ENCODE data around the gene CREB3L4.

Gene CREB3L4

DNA sequence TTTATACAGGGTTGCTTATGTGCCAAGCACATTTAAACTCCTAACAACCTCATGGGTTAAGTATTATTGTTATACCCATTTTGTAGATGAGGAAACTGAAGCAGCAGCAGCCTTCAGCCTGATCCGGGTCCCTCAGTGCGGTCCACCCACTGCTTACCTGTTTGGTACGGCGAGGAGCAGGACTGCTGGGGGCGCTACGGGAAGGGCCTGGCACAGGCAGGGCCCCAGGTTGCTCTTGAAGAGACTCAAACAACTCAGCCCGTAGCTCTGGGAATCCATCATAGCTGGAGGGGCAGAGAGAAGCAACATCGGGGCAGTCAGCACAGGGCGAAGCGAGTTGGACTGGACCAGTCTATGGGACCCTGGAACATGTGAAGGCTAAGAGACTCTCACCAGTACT is 30.4 kb upstream of the CREB3L4 start:
- DNase-seq (ENCODE audit: low read depth, low spot score), result no peak

- no peak for DNase-seq (ENCODE audit: low read depth, low spot score)
Measured at GRCh38 chr1:153938996-153939395, 28.7 kb upstream of the CREB3L4 start.

DNA sequence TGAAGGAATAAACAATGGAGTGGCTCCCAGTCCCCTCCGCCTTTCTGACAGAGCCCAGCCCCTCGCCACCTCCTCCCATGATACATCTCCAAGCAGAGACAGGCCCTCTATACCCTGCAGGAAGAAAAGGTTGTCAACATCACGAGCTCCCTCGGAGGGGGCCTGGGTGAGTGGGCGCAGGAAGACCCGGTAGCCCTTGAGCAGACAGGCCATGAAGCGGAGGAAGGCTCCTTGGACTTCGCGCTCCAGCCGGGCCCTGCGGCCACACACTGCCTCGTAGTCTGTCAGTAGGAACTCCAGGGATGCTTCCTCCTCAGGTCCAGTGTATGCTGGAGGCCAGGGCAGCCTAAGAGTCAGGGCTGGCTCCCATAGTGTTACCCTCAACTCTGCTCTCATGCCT is 28.2 kb upstream of the CREB3L4 start:
- no peak for DNase-seq (ENCODE audit: low read depth, low spot score)

DNA sequence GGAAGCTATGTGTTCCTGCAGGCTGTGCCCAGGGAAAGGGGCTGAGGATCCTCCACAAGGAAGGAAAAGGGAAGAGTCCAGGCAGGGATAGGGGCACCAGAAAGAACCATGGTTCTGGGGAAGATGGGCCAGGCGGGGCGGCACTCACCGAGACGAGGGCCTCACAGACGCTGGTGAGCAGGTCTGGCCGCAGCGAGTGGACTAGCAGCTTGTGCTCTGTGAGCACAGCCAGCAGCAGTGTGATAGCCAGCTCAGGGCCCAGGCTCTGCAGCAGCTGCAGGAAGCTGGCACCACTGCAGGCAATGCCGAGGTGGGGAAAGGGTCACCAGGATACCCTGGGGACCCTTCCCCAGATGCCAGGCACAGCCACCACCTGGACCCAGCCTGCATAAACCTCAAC is 26.9 kb upstream of the CREB3L4 start:
- DNase-seq (ENCODE audit: low read depth, low spot score), result no peak

- no peak for DNase-seq (ENCODE audit: low read depth, low spot score)
Measured at GRCh38 chr1:153941826-153942725, 25.6 kb upstream of the CREB3L4 start.

DNA sequence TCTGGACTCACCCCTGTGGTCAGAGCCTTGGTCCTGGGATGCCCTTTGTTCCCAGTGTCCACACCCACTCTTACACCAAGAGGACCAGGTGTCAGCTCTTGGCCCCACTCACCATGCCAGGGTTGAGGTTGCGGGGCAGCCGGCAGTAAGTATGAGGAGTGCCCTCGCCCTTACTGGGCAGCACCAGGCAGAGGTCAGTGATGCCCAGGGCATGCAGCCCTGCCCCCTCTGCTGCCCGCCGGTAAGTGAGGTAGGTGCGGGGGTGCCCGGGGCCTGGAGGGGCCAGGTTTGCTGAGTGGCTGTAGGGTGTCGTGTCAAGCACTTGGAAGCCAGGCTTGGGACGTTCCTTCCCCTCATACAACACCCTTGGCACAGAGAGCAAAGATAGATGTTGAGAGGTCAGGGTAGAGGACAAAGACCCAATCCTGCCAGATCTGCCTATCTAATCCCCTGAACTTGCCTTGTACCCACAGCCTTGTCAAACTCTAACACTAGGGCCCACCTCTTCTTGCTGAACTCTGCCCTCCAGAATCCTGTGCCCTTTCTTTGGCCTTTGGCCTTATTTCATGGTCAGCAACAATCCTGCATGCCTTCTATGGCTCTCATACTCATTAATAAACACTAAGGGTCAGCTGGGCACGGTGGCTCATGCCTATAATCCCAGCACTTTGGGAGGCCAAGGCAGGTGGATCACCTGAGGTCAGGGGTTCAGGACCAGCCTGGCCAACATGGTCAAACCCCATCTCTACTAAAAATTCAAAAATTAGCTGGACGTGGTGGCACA is 24.7 kb upstream of the CREB3L4 start:
- DNase-seq (ENCODE audit: low read depth, low spot score), result no peak

GRCh38 chr1:153944005-153944826 is 23.5 kb upstream of the CREB3L4 start:
- DNase-seq (ENCODE audit: low read depth, low spot score), result no peak

DNA sequence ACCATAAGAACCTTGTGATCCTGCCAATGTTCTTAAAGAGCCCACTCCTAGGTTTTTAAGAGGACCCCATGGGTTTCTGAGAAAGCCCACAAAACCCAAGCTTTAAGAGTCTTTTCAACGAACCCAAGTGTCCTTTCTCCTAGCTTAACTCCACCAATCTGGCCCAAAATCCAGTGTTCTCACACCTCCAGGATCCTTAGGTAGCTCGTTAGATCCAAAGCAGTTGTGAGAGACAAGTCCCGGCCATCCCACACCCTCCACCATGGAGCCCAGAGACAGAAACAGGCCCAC is 22.9 kb upstream of the CREB3L4 start:
- DNase-seq (ENCODE audit: low read depth, low spot score), result no peak

DNA sequence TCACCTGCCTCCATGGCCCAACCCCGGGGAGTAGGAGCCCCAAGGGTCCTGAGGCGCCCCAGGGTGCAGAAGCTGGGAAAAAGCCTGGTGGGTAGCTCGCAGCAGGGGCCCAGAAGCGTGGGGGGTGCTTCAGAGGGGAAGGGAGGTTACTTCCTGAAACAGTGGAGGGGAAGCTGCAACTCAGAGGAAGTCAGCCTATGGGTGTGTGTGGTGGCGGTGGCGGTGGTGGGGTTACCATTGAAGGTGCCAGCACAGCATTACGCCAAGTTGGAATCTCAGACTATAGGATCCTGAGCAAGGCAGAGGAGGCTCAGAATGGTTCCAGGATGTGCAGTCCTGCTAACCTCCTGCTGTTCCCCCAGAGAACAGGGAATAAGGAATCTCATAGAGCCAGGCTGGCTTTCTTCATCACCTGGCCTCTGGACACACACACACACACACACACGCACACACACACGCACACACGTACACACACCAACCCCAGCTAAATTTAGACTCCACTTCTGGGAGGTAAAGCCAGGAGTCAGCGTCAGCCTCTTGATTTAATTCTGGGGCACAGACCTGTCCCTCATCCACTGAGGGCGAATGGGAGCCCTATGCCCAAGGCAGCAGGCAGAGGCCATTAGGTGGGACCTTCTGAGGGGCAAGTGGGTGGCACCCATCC is 22.4 kb upstream of the CREB3L4 start:
- no peak for DNase-seq (ENCODE audit: low read depth, low spot score)

GRCh38 chr1:153945795-153946621 is 21.7 kb upstream of the CREB3L4 start:
- no peak for DNase-seq (ENCODE audit: low read depth, low spot score)

DNA sequence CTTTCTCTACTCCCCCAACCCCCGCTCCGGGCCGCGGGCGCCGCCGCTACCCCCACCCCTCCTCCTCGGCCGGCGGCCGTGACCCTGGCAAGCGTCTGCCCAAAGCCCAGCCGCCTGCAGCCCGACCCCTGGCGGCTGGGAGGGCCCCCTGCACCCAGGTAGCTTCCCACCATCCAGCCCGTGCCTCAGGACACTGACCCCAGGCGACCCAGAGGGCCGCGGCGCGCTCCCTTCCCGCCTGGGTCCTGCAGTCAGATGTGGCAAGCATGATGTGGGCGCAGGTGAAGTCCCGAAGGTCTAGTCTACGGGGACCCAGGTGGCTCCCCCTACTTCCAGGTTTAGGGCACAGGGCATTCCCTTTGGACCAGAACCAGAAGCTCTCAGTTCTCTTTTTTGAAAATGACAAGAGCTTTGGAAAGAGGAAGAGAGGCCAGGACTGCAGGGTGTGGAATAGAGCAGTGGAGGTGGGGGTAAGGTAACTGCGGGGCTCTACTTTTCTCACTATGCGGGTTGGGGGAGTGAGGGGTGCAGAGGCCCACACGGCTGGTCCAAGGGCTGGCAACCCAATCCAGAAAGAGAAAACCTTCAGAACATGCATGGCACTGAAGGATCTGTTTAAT is 21.0 kb upstream of the CREB3L4 start, which contains the start of gene DENND4B:
DENND4B (minus strand) TSS at position 97 of the 620 bp plus-strand sequence. CDS start 2,344 bp downstream, outside the sequence.
- no peak for DNase-seq (ENCODE audit: low read depth, low spot score)

DNA sequence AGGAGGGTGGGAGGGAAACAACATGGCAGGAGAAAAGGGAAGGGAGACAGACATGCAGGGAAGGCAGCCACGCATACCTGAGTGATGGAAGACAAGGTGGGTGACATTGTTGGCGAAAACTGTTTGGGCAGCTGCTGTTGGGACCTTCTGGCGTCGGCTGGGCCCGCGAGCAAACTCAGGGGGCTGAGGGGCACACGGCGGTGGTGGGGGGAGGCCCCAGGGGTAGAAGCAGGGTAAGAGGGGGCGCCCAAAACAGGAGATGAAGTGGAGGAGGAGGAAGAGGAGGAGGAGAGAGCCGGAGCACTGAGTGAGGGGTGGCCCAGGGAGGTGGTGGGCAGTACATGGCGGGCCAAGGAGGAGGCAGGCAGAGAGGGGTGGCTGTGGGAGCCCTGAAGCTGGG is 16.5 kb upstream of the CREB3L4 start:
- no peak for DNase-seq (ENCODE audit: low read depth, low spot score)

GRCh38 chr1:153951801-153952200 is 15.9 kb upstream of the CREB3L4 start:
- no peak for DNase-seq (ENCODE audit: low read depth, low spot score)

DNA sequence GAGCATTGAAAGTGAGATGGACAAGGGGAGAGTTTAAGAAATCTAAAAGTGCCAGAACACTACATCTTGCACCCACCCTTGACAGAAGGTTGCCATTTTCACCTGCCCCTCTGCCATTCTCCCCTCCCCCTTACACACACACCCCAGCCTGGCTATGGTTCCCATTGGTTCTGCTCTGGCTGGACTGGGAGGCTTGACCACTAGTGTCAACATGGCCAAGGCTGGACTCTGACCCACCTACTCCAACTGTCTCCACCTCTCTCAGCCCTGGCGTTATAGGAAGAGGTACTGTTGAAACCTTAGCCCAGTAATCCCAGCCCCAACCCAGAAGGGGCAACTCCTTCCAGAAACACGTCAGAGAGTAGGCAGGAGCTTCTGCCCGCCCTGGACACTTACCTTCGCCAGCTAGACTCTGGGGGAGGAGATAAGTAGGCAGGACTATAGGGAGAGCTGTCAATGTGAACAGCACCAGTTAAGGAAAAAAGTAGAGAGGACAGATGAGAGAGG is 13.8 kb upstream of the CREB3L4 start:
- DNase-seq (ENCODE audit: low read depth, low spot score), result no peak

- no peak for DNase-seq (ENCODE audit: low read depth, low spot score)
Measured at GRCh38 chr1:153954826-153955225, 12.9 kb upstream of the CREB3L4 start.

GRCh38 chr1:153956997-153957715 is 10.5 kb upstream of the CREB3L4 start:
- no peak for DNase-seq (ENCODE audit: low read depth, low spot score)

DNA sequence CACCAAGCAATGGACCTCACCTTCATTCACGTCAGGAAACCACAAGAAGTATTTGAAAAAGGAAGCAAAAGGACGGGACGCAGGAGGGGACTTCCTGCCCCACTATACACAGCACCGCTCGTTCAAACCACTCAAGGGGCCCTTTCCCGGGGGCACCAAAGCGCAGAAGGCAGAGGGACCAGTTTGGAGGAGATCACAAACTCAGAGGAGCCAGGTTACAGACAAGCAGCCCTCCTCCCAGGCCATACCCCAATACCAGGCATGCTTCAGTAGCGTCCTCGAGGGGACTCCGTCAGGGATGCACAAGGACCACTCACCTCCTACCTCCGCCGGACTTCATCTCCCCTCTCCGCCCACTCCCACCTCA is 10.0 kb upstream of the CREB3L4 start:
- DNase-seq (ENCODE audit: low read depth, low spot score), result no peak

GRCh38 chr1:153958111-153958960 is 9.4 kb upstream of the CREB3L4 start, which contains the start of gene CRTC2:
TSS of gene CRTC2 (minus strand) at chr1:153958612. CDS start at chr1:153958497, 115 bp downstream.
- peak; percentile 95 for DNase-seq (ENCODE audit: low read depth, low spot score)

All from smooth muscle cell of the brain vasculature (primary cell).